Esophagus muscularis mucosa (tissue), 4 donors: Measurements from ENCODE around the gene LIN28A. TPM values are rescaled to one million over a fixed set of nuclear protein-coding genes. Genes with fewer than 3 reads are reported as not detected.
"Not testable (repeated sequence)": the region's sequence is repeated elsewhere in the genome, so short reads cannot be mapped to it uniquely, and the experiment has no call there.

ENCODE experiments used
- DNase-seq: peaks from one replicate; pipeline ENCODE4 v3.0.0-alpha.2; 2017; ENCODE audit errors: extremely low spot score
- H3K27ac ChIP-seq, 4 donors: fragments of 200-600 bp; sonication (generic); replicated peaks in 1 of 4; 1 replicate in 3 of 4; 2 replicates in 1 of 4; pipeline ENCODE4 v1.5.1; 2016 to 2019; ENCODE audit warnings: mild to moderate bottlenecking in 1 of 4
- H3K27me3 ChIP-seq, 4 donors: fragments of 200-600 bp; sonication (generic); one replicate each; pipeline versions ENCODE4 v1.5.1 to v1.6.0; 2016 to 2019
- H3K36me3 ChIP-seq, 4 donors: fragments of 200-600 bp; sonication (generic); one replicate each; pipeline ENCODE4 v1.5.1; 2016 to 2019
- H3K4me1 ChIP-seq, 4 donors: fragments of 200-600 bp; sonication (generic); one replicate each; pipeline ENCODE4 v1.5.1; 2016 to 2019
- H3K4me3 ChIP-seq, 4 donors: fragments of 200-600 bp; sonication (generic); 1 replicate in 2 of 4; 2 replicates in 2 of 4; pipeline ENCODE4 v1.5.1; 2016 to 2019; ENCODE audit warnings: mild to moderate bottlenecking in 4 of 4, moderate library complexity in 1 of 4
- H3K9me3 ChIP-seq, 4 donors: fragments of 200-600 bp; sonication (generic); 1 replicate in 3 of 4; 2 replicates in 1 of 4; pipeline ENCODE4 v1.5.1; 2016 to 2019
- EP300 ChIP-seq: sonication (generic); formaldehyde crosslinking; IDR thresholded peaks from one replicate; pipeline ENCODE4 v1.6.1; 2017; ENCODE audit warnings: antibody characterized with exemption
- POLR2A ChIP-seq: fragments of 450-650 bp; IDR thresholded peaks from one replicate; pipeline ENCODE4 v1.6.1; 2017; ENCODE audit warnings: antibody characterized with exemption, moderate library complexity, mild to moderate bottlenecking, low read depth
- POLR2AphosphoS5 ChIP-seq, 2 donors: sonication (generic); formaldehyde crosslinking; IDR thresholded peaks; one replicate each; pipeline ENCODE4 v1.6.1; 2017; ENCODE audit warnings: antibody characterized with exemption in 2 of 2
- WGBS: methylation state at CpG from one replicate; pipeline ENCODE4 v1.1.5; 2018; 5-methylcytosine and 5-hydroxymethylcytosine counted together
- intact Hi-C: fragments of 100-400 bp; cut with DNase I; formaldehyde crosslinking; loops from one replicate; pipeline ENCODE4 v1.15.1; 2023
- total RNA-seq, 4 donors: library from RNA; depleted of rRNA; stranded (reverse); fragments of >200 nt; gene quantifications; one replicate each; pipeline versions ENCODE4 v1.1.0 to v1.2.1, GENCODE V29; 2016
- TF ChIP-seq, protein P1 (sequence below), 3 experiments: fragments of 200-600 bp in 2 of 3; fragments of 450-650 bp in 1 of 3; sonication (generic) in 2 of 3; IDR thresholded peaks; one replicate each; pipeline ENCODE4 v1.5.1; 2017 to 2019; ENCODE audit warnings: antibody characterized with exemption in 3 of 3, mild to moderate bottlenecking in 2 of 3, moderate library complexity in 1 of 3

Gene LIN28A
- total RNA-seq, 4 donors from 2014 or later: not detected

DNA sequence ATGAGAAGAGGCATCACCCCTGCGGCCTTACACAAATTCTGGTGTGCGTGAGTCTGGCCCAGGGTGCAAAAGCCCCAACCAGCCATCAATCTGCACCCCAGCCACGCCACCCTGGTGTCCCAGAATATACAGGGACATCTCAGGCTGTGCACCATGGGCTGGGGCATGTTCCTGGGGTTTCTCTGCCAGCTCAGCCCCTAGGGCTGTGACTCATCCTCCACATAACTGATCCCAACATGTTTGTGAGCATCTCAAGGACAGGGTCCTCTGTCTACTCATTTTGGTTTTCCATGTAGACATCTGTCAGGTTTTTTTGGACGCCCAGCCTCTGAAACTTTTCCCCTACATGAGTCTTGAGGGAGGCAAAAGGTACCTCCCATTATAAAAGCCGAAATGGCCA lies 38.6 kb upstream of the LIN28A start:
- no peak for TF ChIP-seq POLR2A
- no peak for TF ChIP-seq EP300
- TF ChIP-seq POLR2AphosphoS5 (IDR thresholded peaks at IDR 0.05): no peak
- TF ChIP-seq, protein P1, sequence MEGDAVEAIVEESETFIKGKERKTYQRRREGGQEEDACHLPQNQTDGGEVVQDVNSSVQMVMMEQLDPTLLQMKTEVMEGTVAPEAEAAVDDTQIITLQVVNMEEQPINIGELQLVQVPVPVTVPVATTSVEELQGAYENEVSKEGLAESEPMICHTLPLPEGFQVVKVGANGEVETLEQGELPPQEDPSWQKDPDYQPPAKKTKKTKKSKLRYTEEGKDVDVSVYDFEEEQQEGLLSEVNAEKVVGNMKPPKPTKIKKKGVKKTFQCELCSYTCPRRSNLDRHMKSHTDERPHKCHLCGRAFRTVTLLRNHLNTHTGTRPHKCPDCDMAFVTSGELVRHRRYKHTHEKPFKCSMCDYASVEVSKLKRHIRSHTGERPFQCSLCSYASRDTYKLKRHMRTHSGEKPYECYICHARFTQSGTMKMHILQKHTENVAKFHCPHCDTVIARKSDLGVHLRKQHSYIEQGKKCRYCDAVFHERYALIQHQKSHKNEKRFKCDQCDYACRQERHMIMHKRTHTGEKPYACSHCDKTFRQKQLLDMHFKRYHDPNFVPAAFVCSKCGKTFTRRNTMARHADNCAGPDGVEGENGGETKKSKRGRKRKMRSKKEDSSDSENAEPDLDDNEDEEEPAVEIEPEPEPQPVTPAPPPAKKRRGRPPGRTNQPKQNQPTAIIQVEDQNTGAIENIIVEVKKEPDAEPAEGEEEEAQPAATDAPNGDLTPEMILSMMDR (IDR thresholded peaks at IDR 0.05): no peak
- H3K4me1 ChIP-seq: no peaks in the 10 kb centered on the region
- no peak for DNase-seq
- no peak overlapping the region for H3K27ac ChIP-seq
- peaks cover 0 to 49% (median 0%) of the 10 kb centered on the region in 4 donors for H3K27me3 ChIP-seq
- 83% methylated on average over 5 of the region's 5 CpGs for WGBS
- no peak overlapping the region for H3K4me3 ChIP-seq
- H3K9me3 ChIP-seq: peaks cover 0 to 3% (median 0%) of the 10 kb centered on the region in 4 donors
- no peaks in the 10 kb centered on the region for H3K36me3 ChIP-seq
- intact Hi-C loops: no loop called here

DNA sequence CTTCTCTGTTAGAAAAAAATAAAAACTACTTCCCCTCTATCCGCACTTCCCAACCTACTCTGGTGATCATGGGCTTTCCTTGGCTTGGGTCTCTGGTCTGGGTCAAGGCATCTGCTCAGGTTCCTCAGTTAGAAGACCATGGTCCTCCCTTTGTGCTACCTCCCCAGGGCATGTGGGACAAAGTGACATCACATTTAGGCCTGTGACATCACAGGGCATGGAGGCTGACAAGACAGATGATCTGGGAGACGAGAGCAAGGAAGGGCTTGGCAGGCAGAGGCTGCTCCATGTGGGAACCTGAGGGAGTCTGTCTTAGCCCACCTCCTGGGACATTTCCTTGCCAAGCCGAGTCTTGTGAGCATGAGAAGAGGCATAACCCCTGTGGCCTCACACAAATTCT lies 38.0 kb upstream of the LIN28A start, which contains the start of gene ZNF683:
Gene ZNF683 (minus strand): TSS at position 140 of the 400 bp plus-strand sequence. CDS start 4,179 bp downstream, outside the sequence.
- WGBS: 67% methylated on average over 3 of the region's 3 CpGs
- H3K36me3 ChIP-seq, intact Hi-C loops, H3K4me1 ChIP-seq, H3K27ac ChIP-seq, H3K4me3 ChIP-seq, H3K9me3 ChIP-seq, DNase-seq: not testable (repeated sequence)
- peaks cover 0 to 43% (median 0%) of the 10 kb centered on the region in 4 donors for H3K27me3 ChIP-seq

DNA sequence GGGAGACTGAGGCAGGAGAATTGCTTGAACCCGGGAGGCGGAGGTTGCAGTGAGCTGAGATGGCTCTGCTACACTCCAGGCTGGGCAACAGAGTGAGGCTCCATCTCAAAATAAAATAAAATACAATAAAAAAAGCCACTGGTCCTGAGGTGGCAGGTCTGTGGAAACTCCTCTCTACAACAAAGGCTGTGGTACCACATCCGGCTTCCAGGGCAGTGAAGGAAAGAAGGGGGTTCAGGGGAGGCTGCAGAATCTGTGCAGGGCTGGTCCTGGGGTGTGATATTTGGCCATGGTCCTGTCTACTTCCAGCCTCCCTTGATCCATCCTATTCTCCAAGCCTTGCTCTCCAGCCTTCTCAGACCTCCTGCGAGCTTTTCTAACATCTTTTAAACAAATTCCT lies 37.3 kb upstream of the LIN28A start:
- TF ChIP-seq POLR2A (no peak), EP300 (no peak), POLR2AphosphoS5 (IDR thresholded peaks at IDR 0.05) (no peak)
- TF ChIP-seq, protein P1 (IDR thresholded peaks at IDR 0.05): no peak
- intact Hi-C loops: no loop called here
- 75% methylated on average over 4 of the region's 4 CpGs for WGBS
- Histone ChIP-seq H3K27me3 (peaks cover 0 to 38% (median 0%) of the 10 kb centered on the region in 4 donors), H3K36me3 (no peaks in the 10 kb centered on the region), H3K27ac (no peak overlapping the region), H3K4me3 (no peak overlapping the region), H3K9me3 (peaks cover 0 to 3% (median 0%) of the 10 kb centered on the region in 4 donors), H3K4me1 (peaks cover 0 to 6% (median 2%) of the 10 kb centered on the region in 4 donors)
- no peak for DNase-seq

DNA sequence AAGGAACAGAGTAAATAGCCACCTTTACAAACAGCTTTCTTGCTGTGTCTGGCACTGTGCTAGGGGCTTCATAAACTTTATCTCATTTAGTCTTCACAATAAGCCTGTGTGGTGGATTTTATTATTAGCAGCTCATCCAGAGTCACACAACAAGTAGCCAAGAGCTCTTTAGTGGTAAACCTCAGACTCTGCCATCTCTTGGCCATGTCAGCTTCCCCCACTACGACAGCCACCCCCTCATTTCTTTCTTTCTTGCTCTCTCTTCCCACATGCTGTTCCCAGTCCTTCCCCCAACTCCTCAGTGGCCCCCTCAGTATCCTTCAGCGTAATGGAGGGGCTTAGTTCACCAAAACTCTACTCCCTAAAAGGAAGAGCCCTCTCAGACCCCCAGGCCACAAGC lies 36.8 kb upstream of the LIN28A start:
- intact Hi-C loops: no loop called here
- Histone ChIP-seq H3K27ac (no peak overlapping the region), H3K27me3 (peaks cover 0 to 33% (median 0%) of the 10 kb centered on the region in 4 donors), H3K36me3 (no peaks in the 10 kb centered on the region), H3K4me3 (no peak overlapping the region), H3K9me3 (peaks cover 0 to 3% (median 0%) of the 10 kb centered on the region in 4 donors), H3K4me1 (peaks cover 0 to 8% (median 3%) of the 10 kb centered on the region in 4 donors)
- no peak for DNase-seq
- no peak for TF ChIP-seq EP300
- no peak for TF ChIP-seq POLR2A
- TF ChIP-seq POLR2AphosphoS5 (IDR thresholded peaks at IDR 0.05): no peak
- TF ChIP-seq, protein P1 (IDR thresholded peaks at IDR 0.05): no peak
- 49% methylated on average over 2 of the region's 2 CpGs for WGBS

DNA sequence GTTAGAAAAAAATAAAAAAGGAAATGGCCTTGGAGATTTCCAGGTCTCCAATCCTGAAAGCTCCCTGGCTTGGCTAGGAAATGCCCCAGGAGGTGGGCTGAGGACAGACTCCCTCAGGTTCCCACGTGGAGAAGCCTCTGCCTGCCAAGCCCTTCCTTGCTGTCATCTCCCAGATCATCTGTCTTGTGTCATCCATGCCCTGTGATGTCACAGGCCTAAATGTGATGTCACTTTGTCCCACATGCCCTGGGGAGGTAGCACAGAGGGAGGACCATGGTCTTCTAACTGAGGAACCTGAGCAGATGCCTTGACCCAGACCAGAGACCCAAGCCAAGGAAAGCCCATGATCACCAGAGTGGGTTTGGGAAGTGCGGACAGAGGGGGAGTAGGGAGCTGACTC lies 36.3 kb upstream of the LIN28A start:
- H3K4me1 ChIP-seq, H3K36me3 ChIP-seq, intact Hi-C loops, H3K27ac ChIP-seq, H3K9me3 ChIP-seq, DNase-seq, H3K4me3 ChIP-seq: not testable (repeated sequence)
- peaks cover 0 to 27% (median 0%) of the 10 kb centered on the region in 4 donors for H3K27me3 ChIP-seq
- WGBS: 52% methylated on average over 2 of the region's 2 CpGs

DNA sequence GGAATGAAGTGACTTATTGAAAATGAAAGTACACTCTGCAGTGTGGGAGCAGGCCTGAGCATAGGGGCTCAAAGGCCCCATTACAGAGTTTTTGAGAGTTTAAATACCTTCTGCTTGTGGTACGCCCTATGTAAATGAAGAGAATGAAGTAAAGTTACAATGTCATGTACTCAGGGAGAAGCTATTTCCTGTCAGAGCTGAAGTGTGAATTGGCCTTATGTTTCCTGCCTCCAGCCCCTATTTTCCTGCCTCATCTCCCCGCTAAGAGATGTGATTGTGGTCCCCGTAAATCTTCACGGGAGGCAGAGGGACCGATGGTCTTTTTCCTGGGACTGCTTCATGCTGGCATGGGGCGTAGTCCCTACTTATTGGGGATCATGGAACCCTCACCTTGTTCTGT lies 35.5 kb upstream of the LIN28A start:
- Histone ChIP-seq H3K4me3 (no peak overlapping the region), H3K9me3 (peaks cover 0 to 3% (median 0%) of the 10 kb centered on the region in 4 donors), H3K27me3 (peaks cover 0 to 23% (median 0%) of the 10 kb centered on the region in 4 donors), H3K27ac (no peak overlapping the region), H3K4me1 (peaks cover 0 to 8% (median 3%) of the 10 kb centered on the region in 4 donors), H3K36me3 (no peaks in the 10 kb centered on the region)
- no peak for DNase-seq
- TF ChIP-seq EP300 (no peak), POLR2AphosphoS5 (IDR thresholded peaks at IDR 0.05) (no peak)
- intact Hi-C loops: no loop called here
- 76% methylated on average over 6 of the region's 6 CpGs for WGBS
